HG03469 (cell line): ENCODE data around the gene SNAP29.
"Not testable (repeated sequence)": the region's sequence is repeated elsewhere in the genome, so short reads cannot be mapped to it uniquely, and the experiment has no call there.

ENCODE experiments used
- ATAC-seq: cut with Tn5 transposase; IDR thresholded peaks from one replicate; pipeline ENCODE4 v1.9.1; 2021; ENCODE audit warnings: mild to moderate bottlenecking, moderate library complexity, moderate number of reproducible peaks; ENCODE audit not compliant: unreplicated experiment

The SNAP29 gene

GRCh38 chr22:20890975-20891374, 32.2 kb downstream of the SNAP29 start:
- no peak for ATAC-seq

- ATAC-seq, result not testable (repeated sequence)
Measured at GRCh38 chr22:20897737-20898136, 38.9 kb downstream of the SNAP29 start.

- no peak for ATAC-seq
Measured at GRCh38 chr22:20899827-20900423, 41.1 kb downstream of the SNAP29 start.

GRCh38 chr22:20901093-20902033, 42.6 kb downstream of the SNAP29 start:
- ATAC-seq, result not testable (repeated sequence)

- ATAC-seq, result no peak
Measured at GRCh38 chr22:20903093-20903492, 44.3 kb downstream of the SNAP29 start.

- no peak for ATAC-seq
Measured at GRCh38 chr22:20904008-20904979, 45.5 kb downstream of the SNAP29 start.

- ATAC-seq, result no peak
Measured at GRCh38 chr22:20904980-20905355, 46.2 kb downstream of the SNAP29 start.

GRCh38 chr22:20905415-20906386, 46.9 kb downstream of the SNAP29 start:
- ATAC-seq, result no peak

GRCh38 chr22:20906387-20906767, 47.6 kb downstream of the SNAP29 start:
- ATAC-seq, result no peak

GRCh38 chr22:20908717-20909116, 49.9 kb downstream of the SNAP29 start:
- not testable (repeated sequence) for ATAC-seq

GRCh38 chr22:20909543-20910303, 50.9 kb downstream of the SNAP29 start:
- ATAC-seq, result no peak

GRCh38 chr22:20912494-20912893, 53.7 kb downstream of the SNAP29 start:
- no peak for ATAC-seq

- ATAC-seq, result peak; percentile 83
Measured at GRCh38 chr22:20916916-20917810, 58.4 kb downstream of the SNAP29 start, which contains the start of gene CRKL. Gene CRKL, plus strand, starts transcription at chr22:20917407. Its CDS starts 528 bp downstream, at chr22:20917935.

GRCh38 chr22:20918663-20919218, 59.9 kb downstream of the SNAP29 start:
- ATAC-seq, result no peak

- ATAC-seq, result no peak
Measured at GRCh38 chr22:20919718-20920117, 60.9 kb downstream of the SNAP29 start.

- ATAC-seq, result no peak
Measured at GRCh38 chr22:20920881-20921203, 62.0 kb downstream of the SNAP29 start.

GRCh38 chr22:20922141-20922751, 63.4 kb downstream of the SNAP29 start:
- no peak for ATAC-seq
